ENCODE results near the gene LBX2. TPM values are rescaled to one million over a fixed set of nuclear protein-coding genes. Genes with fewer than 3 reads are reported as not detected.
"Not testable (repeated sequence)": the region's sequence is repeated elsewhere in the genome, so short reads cannot be mapped to it uniquely, and the experiment has no call there.

The LBX2 gene
- polyA plus RNA-seq, 2 donors, result 0.12 to 0.18 TPM

DNA sequence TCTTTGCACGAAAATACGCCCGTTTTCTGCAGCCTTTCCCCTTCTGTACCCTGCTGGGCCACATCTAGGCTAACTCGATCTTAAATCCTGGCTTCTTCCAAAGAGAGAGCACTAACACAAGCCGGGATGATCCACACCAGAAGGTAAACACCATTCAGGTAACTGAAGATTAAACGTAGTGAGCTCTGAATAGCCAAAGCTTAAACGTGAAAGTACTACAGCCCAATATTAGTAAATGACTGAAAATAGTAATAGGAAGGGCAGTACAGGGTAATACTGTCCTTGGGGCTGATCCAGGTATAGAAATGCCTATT lies 26.5 kb downstream of the LBX2 start:
- Histone ChIP-seq H3K9me3 (ENCODE audit: control insufficient read depth in 2 of 2, insufficient read depth in 1 of 2, low read depth in 1 of 2, low read length in 1 of 2) (no peaks in the 10 kb centered on the region), H3K27me3 (ENCODE audit: control insufficient read depth in 1 of 2, insufficient read depth in 2 of 2, low read length in 2 of 2) (no peaks in the 10 kb centered on the region), H3K36me3 (ENCODE audit: control insufficient read depth in 2 of 2, insufficient read depth in 2 of 2, low read length in 1 of 2) (peaks cover 0 to 17% of the 10 kb centered on the region in 2 donors), H3K27ac (ENCODE audit: low read depth in 2 of 2, low read length in 1 of 2) (peak overlapping the region; percentile 95 to 99), H3K4me1 (ENCODE audit: control insufficient read depth in 2 of 2, insufficient read depth in 2 of 2, low read length in 1 of 2) (peaks cover 4 to 5% of the 10 kb centered on the region in 2 donors), H3K4me3 (ENCODE audit: low read depth in 1 of 2, low read length in 2 of 2) (peak overlapping the region; percentile 77 to 84)
- WGBS, 2 donors, result 4 to 10% methylated on average over 7 of the region's 7 CpGs

GRCh38 chr2:74472086-74472944 lies 27.1 kb downstream of the LBX2 start, which contains the start of gene MRPL53:
Gene MRPL53 (minus strand): TSS chr2:74472680. CDS start chr2:74472660, 20 bp downstream.
- H3K9me3 ChIP-seq (ENCODE audit: control insufficient read depth in 2 of 2, insufficient read depth in 1 of 2, low read depth in 1 of 2, low read length in 1 of 2), result no peaks in the 10 kb centered on the region
- H3K27ac ChIP-seq (ENCODE audit: low read depth in 2 of 2, low read length in 1 of 2), result peak within 1 kb of the TSS; percentile 95 to 99
- peaks cover 4 to 5% of the 10 kb centered on the region in 2 donors for H3K4me1 ChIP-seq (ENCODE audit: control insufficient read depth in 2 of 2, insufficient read depth in 2 of 2, low read length in 1 of 2)
- H3K36me3 ChIP-seq (ENCODE audit: control insufficient read depth in 2 of 2, insufficient read depth in 2 of 2, low read length in 1 of 2), result peaks cover 0 to 14% of the 10 kb centered on the region in 2 donors
- peak within 1 kb of the TSS; percentile 77 to 84 for H3K4me3 ChIP-seq (ENCODE audit: low read depth in 1 of 2, low read length in 2 of 2)
- 0 to 1% methylated on average over 66 of the region's 66 CpGs for WGBS, 2 donors
- H3K27me3 ChIP-seq (ENCODE audit: control insufficient read depth in 1 of 2, insufficient read depth in 2 of 2, low read length in 2 of 2), result no peaks in the 10 kb centered on the region

DNA sequence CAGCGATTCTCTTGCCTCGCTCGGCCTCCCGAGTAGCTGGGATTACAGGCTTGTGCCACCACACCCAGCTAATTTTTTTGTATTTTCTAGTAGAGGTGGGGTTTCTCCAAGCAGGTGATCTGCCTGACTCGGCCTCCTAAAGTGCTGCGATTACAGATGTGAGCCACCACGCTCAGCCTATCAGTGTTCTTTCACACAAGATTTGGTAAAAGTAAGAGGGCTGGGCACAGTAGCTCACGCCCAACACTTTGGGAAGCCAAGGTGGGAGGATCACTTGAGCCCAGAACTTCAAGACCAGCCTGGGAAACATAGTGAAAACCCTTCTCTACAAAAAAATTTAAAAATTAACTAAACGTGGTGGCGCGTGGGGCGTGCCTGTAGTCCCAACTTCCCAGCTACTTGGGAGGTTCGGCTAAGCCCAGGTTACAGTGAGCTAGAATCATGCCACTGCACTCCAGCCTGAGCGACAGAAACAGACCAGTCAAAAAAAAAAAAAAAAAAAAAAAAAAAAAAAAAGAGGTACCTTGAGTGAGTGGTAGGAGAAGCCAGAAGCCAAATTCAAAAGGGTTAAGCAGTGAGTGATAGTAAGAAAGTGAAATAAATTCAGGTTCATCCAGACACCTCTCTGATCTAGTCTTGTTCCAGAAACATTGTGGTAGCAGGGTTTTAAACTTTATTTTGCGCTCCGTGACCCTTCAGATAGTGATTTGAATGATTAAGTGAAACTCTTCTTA lies 27.9 kb downstream of the LBX2 start:
- H3K27ac ChIP-seq (ENCODE audit: low read depth in 2 of 2, low read length in 1 of 2), result peak overlapping the region; percentile 95 to 99
- WGBS, 2 donors, result 44 to 48% methylated on average over 16 of the region's 16 CpGs
- H3K36me3 ChIP-seq (ENCODE audit: control insufficient read depth in 2 of 2, insufficient read depth in 2 of 2, low read length in 1 of 2), result peaks cover 0 to 14% of the 10 kb centered on the region in 2 donors

GRCh38 chr2:74470742-74471141 lies 28.7 kb downstream of the LBX2 start:
- H3K27ac ChIP-seq (ENCODE audit: low read depth in 2 of 2, low read length in 1 of 2); H3K9me3 ChIP-seq (ENCODE audit: control insufficient read depth in 2 of 2, insufficient read depth in 1 of 2, low read depth in 1 of 2, low read length in 1 of 2); H3K4me3 ChIP-seq (ENCODE audit: low read depth in 1 of 2, low read length in 2 of 2); H3K4me1 ChIP-seq (ENCODE audit: control insufficient read depth in 2 of 2, insufficient read depth in 2 of 2, low read length in 1 of 2); H3K27me3 ChIP-seq (ENCODE audit: control insufficient read depth in 1 of 2, insufficient read depth in 2 of 2, low read length in 2 of 2): not testable (repeated sequence)
- 93 to 94% methylated on average over 12 of the region's 12 CpGs for WGBS, 2 donors
- peaks cover 0 to 14% of the 10 kb centered on the region in 2 donors for H3K36me3 ChIP-seq (ENCODE audit: control insufficient read depth in 2 of 2, insufficient read depth in 2 of 2, low read length in 1 of 2)

More for the DNA sequence above, 27.9 kb downstream of the LBX2 start:
- H3K4me1 ChIP-seq (ENCODE audit: control insufficient read depth in 2 of 2, insufficient read depth in 2 of 2, low read length in 1 of 2), result peaks cover 4 to 5% of the 10 kb centered on the region in 2 donors
- no peaks in the 10 kb centered on the region for H3K9me3 ChIP-seq (ENCODE audit: control insufficient read depth in 2 of 2, insufficient read depth in 1 of 2, low read depth in 1 of 2, low read length in 1 of 2)
- H3K4me3 ChIP-seq (ENCODE audit: low read depth in 1 of 2, low read length in 2 of 2), result peak overlapping the region; percentile 77 to 84
- H3K27me3 ChIP-seq (ENCODE audit: control insufficient read depth in 1 of 2, insufficient read depth in 2 of 2, low read length in 2 of 2), result no peaks in the 10 kb centered on the region

DNA sequence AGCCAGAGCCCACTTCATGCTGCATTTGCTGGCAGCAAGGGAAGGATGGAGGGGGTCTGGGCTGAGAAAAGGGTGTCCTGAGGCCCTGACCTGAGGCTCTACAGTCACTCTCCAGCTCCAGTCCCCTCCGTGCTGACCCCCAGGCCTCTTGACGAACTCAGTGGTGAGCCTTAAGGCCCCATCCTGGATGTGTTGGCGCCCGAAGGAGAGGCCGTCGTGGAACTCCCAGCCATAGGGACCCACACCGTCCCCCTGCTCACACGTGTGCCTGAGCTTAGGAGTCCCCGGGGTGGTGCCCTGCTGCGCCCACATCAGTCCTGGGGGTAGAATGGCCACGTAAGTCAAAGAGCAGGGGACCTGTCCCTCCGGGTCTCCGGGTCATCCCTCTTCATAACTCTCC lies 35.0 kb downstream of the LBX2 start:
- Histone ChIP-seq H3K9me3 (ENCODE audit: control insufficient read depth in 2 of 2, insufficient read depth in 1 of 2, low read depth in 1 of 2, low read length in 1 of 2) (no peaks in the 10 kb centered on the region), H3K27ac (ENCODE audit: low read depth in 2 of 2, low read length in 1 of 2) (peak overlapping the region in 1 of 2 donors; percentile 91), H3K4me1 (ENCODE audit: control insufficient read depth in 2 of 2, insufficient read depth in 2 of 2, low read length in 1 of 2) (peaks cover 0 to 4% of the 10 kb centered on the region in 2 donors), H3K4me3 (ENCODE audit: low read depth in 1 of 2, low read length in 2 of 2) (peak overlapping the region; percentile 85 to 91), H3K36me3 (ENCODE audit: control insufficient read depth in 2 of 2, insufficient read depth in 2 of 2, low read length in 1 of 2) (peaks cover 0 to 16% of the 10 kb centered on the region in 2 donors), H3K27me3 (ENCODE audit: control insufficient read depth in 1 of 2, insufficient read depth in 2 of 2, low read length in 2 of 2) (no peaks in the 10 kb centered on the region)
- 3 to 5% methylated on average over 13 of the region's 13 CpGs for WGBS, 2 donors

GRCh38 chr2:74462786-74463105 lies 36.7 kb downstream of the LBX2 start:
- Histone ChIP-seq H3K4me1 (ENCODE audit: control insufficient read depth in 2 of 2, insufficient read depth in 2 of 2, low read length in 1 of 2) (peaks cover 0 to 4% of the 10 kb centered on the region in 2 donors), H3K27ac (ENCODE audit: low read depth in 2 of 2, low read length in 1 of 2) (no peak overlapping the region), H3K4me3 (ENCODE audit: low read depth in 1 of 2, low read length in 2 of 2) (no peak overlapping the region), H3K27me3 (ENCODE audit: control insufficient read depth in 1 of 2, insufficient read depth in 2 of 2, low read length in 2 of 2) (no peaks in the 10 kb centered on the region), H3K9me3 (ENCODE audit: control insufficient read depth in 2 of 2, insufficient read depth in 1 of 2, low read depth in 1 of 2, low read length in 1 of 2) (no peaks in the 10 kb centered on the region), H3K36me3 (ENCODE audit: control insufficient read depth in 2 of 2, insufficient read depth in 2 of 2, low read length in 1 of 2) (peaks cover 0 to 16% of the 10 kb centered on the region in 2 donors)
- WGBS, 2 donors, result 73 to 85% methylated on average over 4 of the region's 4 CpGs

- Histone ChIP-seq H3K36me3 (ENCODE audit: control insufficient read depth in 2 of 2, insufficient read depth in 2 of 2, low read length in 1 of 2) (peaks cover 0 to 16% of the 10 kb centered on the region in 2 donors), H3K4me3 (ENCODE audit: low read depth in 1 of 2, low read length in 2 of 2) (no peak overlapping the region), H3K9me3 (ENCODE audit: control insufficient read depth in 2 of 2, insufficient read depth in 1 of 2, low read depth in 1 of 2, low read length in 1 of 2) (no peaks in the 10 kb centered on the region), H3K27ac (ENCODE audit: low read depth in 2 of 2, low read length in 1 of 2) (no peak overlapping the region), H3K4me1 (ENCODE audit: control insufficient read depth in 2 of 2, insufficient read depth in 2 of 2, low read length in 1 of 2) (peaks cover 0 to 4% of the 10 kb centered on the region in 2 donors), H3K27me3 (ENCODE audit: control insufficient read depth in 1 of 2, insufficient read depth in 2 of 2, low read length in 2 of 2) (no peaks in the 10 kb centered on the region)
- WGBS, 2 donors, result 89 to 93% methylated on average over 20 of the region's 20 CpGs
These were observed 37.2 kb downstream of the LBX2 start for GRCh38 chr2:74462054-74462785.

GRCh38 chr2:74461187-74462053 lies 38.0 kb downstream of the LBX2 start:
- H3K27me3 ChIP-seq (ENCODE audit: control insufficient read depth in 1 of 2, insufficient read depth in 2 of 2, low read length in 2 of 2), result no peaks in the 10 kb centered on the region
- no peak overlapping the region for H3K27ac ChIP-seq (ENCODE audit: low read depth in 2 of 2, low read length in 1 of 2)
- no peak overlapping the region for H3K4me3 ChIP-seq (ENCODE audit: low read depth in 1 of 2, low read length in 2 of 2)
- H3K36me3 ChIP-seq (ENCODE audit: control insufficient read depth in 2 of 2, insufficient read depth in 2 of 2, low read length in 1 of 2), result peaks cover 0 to 16% of the 10 kb centered on the region in 2 donors
- 88 to 89% methylated on average over 27 of the region's 27 CpGs for WGBS, 2 donors
- peaks cover 0 to 4% of the 10 kb centered on the region in 2 donors for H3K4me1 ChIP-seq (ENCODE audit: control insufficient read depth in 2 of 2, insufficient read depth in 2 of 2, low read length in 1 of 2)
- H3K9me3 ChIP-seq (ENCODE audit: control insufficient read depth in 2 of 2, insufficient read depth in 1 of 2, low read depth in 1 of 2, low read length in 1 of 2), result no peaks in the 10 kb centered on the region
